Neuronal stem cell (in vitro differentiated cells): Measurements from ENCODE around the gene PLEKHH3.

Experiments
- DNase-seq: peaks from one replicate; pipeline ENCODE4 v3.0.0-alpha.2; 2013; ENCODE audit warnings: low spot score
- H2AFZ ChIP-seq: one replicate; pipeline ENCODE4 v1.6.1; 2013; ENCODE audit warnings: mild to moderate bottlenecking, low read length, inconsistent platforms
- H2AK5ac ChIP-seq: 2 replicates; pipeline ENCODE4 v1.6.1; 2013; ENCODE audit warnings: low read depth, mild to moderate bottlenecking, inconsistent platforms, low read length, moderate library complexity, mixed read lengths
- H2BK120ac ChIP-seq: 2 replicates; pipeline ENCODE4 v1.6.1; 2013; ENCODE audit warnings: low read depth, mild to moderate bottlenecking, inconsistent platforms, low read length, moderate library complexity, mixed read lengths
- H2BK12ac ChIP-seq: one replicate; pipeline ENCODE4 v1.6.1; 2013; ENCODE audit warnings: low read length, inconsistent platforms
- H2BK15ac ChIP-seq: 2 replicates; pipeline ENCODE4 v1.6.1; 2013; ENCODE audit warnings: mild to moderate bottlenecking, low read length, inconsistent platforms, mixed read lengths
- H2BK5ac ChIP-seq: one replicate; pipeline ENCODE4 v1.6.1; 2013; ENCODE audit warnings: inconsistent platforms, mild to moderate bottlenecking, low read length, moderate library complexity
- H3K14ac ChIP-seq: one replicate; pipeline ENCODE4 v1.6.1; 2013; ENCODE audit warnings: low read length, inconsistent platforms
- H3K18ac ChIP-seq: 2 replicates; pipeline ENCODE4 v1.6.1; 2013; ENCODE audit warnings: low read length, inconsistent platforms
- H3K23ac ChIP-seq: 2 replicates; pipeline ENCODE4 v1.6.1; 2013; ENCODE audit warnings: low read depth, mild to moderate bottlenecking, mixed read lengths, low read length, inconsistent platforms; ENCODE audit not compliant: poor library complexity
- H3K27ac ChIP-seq: replicated peaks from 3 replicates; pipeline ENCODE4 v1.5.1; 2013; ENCODE audit warnings: low read length, inconsistent platforms
- H3K27me3 ChIP-seq, 3 experiments: 2 replicates each; pipeline ENCODE4 v1.6.1; 2013; ENCODE audit warnings: low read length in 3 of 3, mild to moderate bottlenecking in 2 of 3, inconsistent platforms in 1 of 3, low read depth in 1 of 3, mixed read lengths in 1 of 3, moderate library complexity in 1 of 3; ENCODE audit not compliant: control insufficient read depth in 3 of 3, insufficient read depth in 3 of 3
- H3K36me3 ChIP-seq, 2 donors: replicated peaks in 1 of 2; 2 replicates each; pipeline ENCODE4 v1.6.1; 2013; ENCODE audit warnings: low read length in 2 of 2; ENCODE audit not compliant: control insufficient read depth in 2 of 2, insufficient read depth in 2 of 2
- H3K4ac ChIP-seq: 2 replicates; pipeline ENCODE4 v1.6.1; 2013; ENCODE audit warnings: inconsistent platforms, mild to moderate bottlenecking, low read length, moderate library complexity
- H3K4me1 ChIP-seq, 2 donors: 1 replicate in 1 of 2; 2 replicates in 1 of 2; pipeline ENCODE4 v1.6.1; 2013; ENCODE audit warnings: low read length in 2 of 2, low read depth in 1 of 2; ENCODE audit not compliant: control insufficient read depth in 2 of 2, insufficient read depth in 1 of 2
- H3K4me2 ChIP-seq: one replicate; pipeline ENCODE4 v1.6.1; 2013; ENCODE audit warnings: mild to moderate bottlenecking, low read length, inconsistent platforms; ENCODE audit not compliant: insufficient read depth, poor library complexity, severe bottlenecking
- H3K4me3 ChIP-seq, 2 donors: 2 replicates each; pipeline ENCODE4 v1.5.1; 2013; ENCODE audit warnings: low read length in 2 of 2, mild to moderate bottlenecking in 2 of 2, inconsistent platforms in 1 of 2, moderate library complexity in 1 of 2
- H3K79me1 ChIP-seq: one replicate; pipeline ENCODE4 v1.6.1; 2013; ENCODE audit warnings: low read depth, mild to moderate bottlenecking, inconsistent platforms, low read length, moderate library complexity
- H3K9ac ChIP-seq: one replicate; pipeline ENCODE4 v1.6.1; 2013; ENCODE audit warnings: mild to moderate bottlenecking, low read depth, low read length, inconsistent platforms; ENCODE audit not compliant: poor library complexity
- H3K9me3 ChIP-seq, 2 donors: replicated peaks in 1 of 2; 2 replicates each; pipeline versions ENCODE3 to v1.6.1; 2013; ENCODE audit warnings: low read length in 2 of 2, mild to moderate bottlenecking in 2 of 2, inconsistent platforms in 1 of 2, low read depth in 1 of 2, mixed read lengths in 1 of 2, moderate library complexity in 1 of 2; ENCODE audit not compliant: control insufficient read depth in 2 of 2, insufficient read depth in 1 of 2
- H4K8ac ChIP-seq: one replicate; pipeline ENCODE4 v1.6.1; 2013; ENCODE audit warnings: low read depth, mild to moderate bottlenecking, inconsistent platforms, low read length, moderate library complexity
- H4K91ac ChIP-seq: one replicate; pipeline ENCODE4 v1.6.1; 2013; ENCODE audit warnings: low read length, low read depth, mild to moderate bottlenecking, inconsistent platforms; ENCODE audit not compliant: poor library complexity
- WGBS, 2 donors: extraction: QIAGEN DNeasy Blood & Tissue Kit; methylation state at CpG; one replicate each; pipeline ENCODE4 v1.1.7; 2013; ENCODE audit warnings: missing lambda C conversion rate in 2 of 2, mixed read lengths in 1 of 2; ENCODE audit not compliant: insufficient read length in 2 of 2, insufficient replicate concordance in 1 of 2; ENCODE audit errors: extremely low coverage in 2 of 2; 5-methylcytosine and 5-hydroxymethylcytosine counted together

Gene PLEKHH3

DNA sequence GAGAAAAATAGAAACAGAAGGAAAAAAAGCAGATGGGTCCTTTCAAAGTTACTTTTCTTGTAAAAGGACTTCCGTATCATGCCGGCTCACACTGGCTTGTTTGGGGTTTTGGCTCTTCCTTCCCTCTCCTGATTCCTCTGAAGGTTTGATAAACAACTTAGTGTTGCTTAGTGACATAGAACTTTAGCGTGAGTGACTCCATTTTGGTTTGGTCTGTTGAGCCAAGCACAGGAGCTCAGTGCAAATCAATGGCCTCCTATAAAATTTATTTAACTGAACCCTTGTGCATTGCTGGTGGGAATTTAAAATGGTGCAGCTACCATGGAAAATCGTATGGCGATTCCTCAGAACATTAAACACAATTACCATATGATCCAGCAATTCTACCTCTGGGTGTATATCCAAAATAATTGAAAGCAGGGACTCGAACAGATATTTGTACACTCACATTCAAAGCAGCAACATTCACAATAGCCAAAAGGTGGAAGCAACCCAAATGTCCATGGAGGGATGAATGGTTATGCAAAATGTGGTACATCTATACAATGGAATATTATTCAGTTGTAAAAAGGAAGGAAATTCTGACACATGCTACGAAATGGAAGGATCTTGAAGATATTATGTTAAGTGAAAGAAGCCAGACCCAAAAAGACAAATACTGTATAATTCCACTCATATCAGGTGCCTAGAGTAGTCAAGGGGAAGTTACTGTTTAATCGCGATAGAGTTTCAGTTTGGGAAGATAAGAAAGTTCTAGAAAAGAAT lies 18.8 kb downstream of the PLEKHH3 start:
- H3K79me1 ChIP-seq, result no peaks in the 10 kb centered on the region
- H2BK15ac ChIP-seq, result no peak overlapping the region
- H2AFZ ChIP-seq, result no peak overlapping the region
- H3K27me3 ChIP-seq, result no peaks in the 10 kb centered on the region
- peaks cover 0 to 4% of the 10 kb centered on the region in 2 donors for H3K9me3 ChIP-seq
- H2BK12ac ChIP-seq, result no peak overlapping the region
- no peak for DNase-seq
- H3K23ac ChIP-seq, result no peak overlapping the region
- no peak overlapping the region for H3K14ac ChIP-seq
- H3K4ac ChIP-seq, result no peak overlapping the region
- peaks cover 3 to 7% of the 10 kb centered on the region in 2 donors for H3K4me1 ChIP-seq
- H3K18ac ChIP-seq, result no peak overlapping the region
- H4K8ac ChIP-seq, result no peak overlapping the region
- no peak overlapping the region for H3K4me3 ChIP-seq
- H2BK120ac ChIP-seq, result no peak overlapping the region
- H4K91ac ChIP-seq, result no peak overlapping the region
- no peak overlapping the region for H3K4me2 ChIP-seq
- H3K27ac ChIP-seq, result no peak overlapping the region
- no CpG with 5 or more reads among the region's 9 CpGs for WGBS, 2 donors
- no peak overlapping the region for H3K9ac ChIP-seq
- H2AK5ac ChIP-seq, result no peak overlapping the region
- no peak overlapping the region for H2BK5ac ChIP-seq
- H3K36me3 ChIP-seq, result peaks cover 2 to 20% of the 10 kb centered on the region in 2 donors

GRCh38 chr17:42655528-42655927 lies 21.3 kb downstream of the PLEKHH3 start:
- no peak overlapping the region for H3K9ac ChIP-seq
- DNase-seq, result no peak
- H3K27ac ChIP-seq, result no peak overlapping the region
- peak overlapping the region; percentile 77 for H4K8ac ChIP-seq
- H3K23ac ChIP-seq, result no peak overlapping the region
- H3K18ac ChIP-seq, result no peak overlapping the region
- no peak overlapping the region for H2AK5ac ChIP-seq
- H3K14ac ChIP-seq, result no peak overlapping the region
- no peak overlapping the region for H2BK12ac ChIP-seq
- H3K27me3 ChIP-seq, result no peaks in the 10 kb centered on the region
- H2AFZ ChIP-seq, result no peak overlapping the region
- no peak overlapping the region for H3K4me3 ChIP-seq
- H3K79me1 ChIP-seq, result no peaks in the 10 kb centered on the region
- H3K36me3 ChIP-seq, result no peaks in the 10 kb centered on the region
- H3K9me3 ChIP-seq, result peaks cover 0 to 4% of the 10 kb centered on the region in 2 donors
- H2BK15ac ChIP-seq, result no peak overlapping the region
- no peak overlapping the region for H3K4ac ChIP-seq
- no peak overlapping the region for H4K91ac ChIP-seq
- H3K4me1 ChIP-seq, result peaks cover 3 to 7% of the 10 kb centered on the region in 2 donors
- H2BK120ac ChIP-seq, result no peak overlapping the region
- no peak overlapping the region for H2BK5ac ChIP-seq
- H3K4me2 ChIP-seq, result no peak overlapping the region
- whole genome bisulfite sequencing, 2 donors, result no CpG with 5 or more reads among the region's 2 CpGs

DNA sequence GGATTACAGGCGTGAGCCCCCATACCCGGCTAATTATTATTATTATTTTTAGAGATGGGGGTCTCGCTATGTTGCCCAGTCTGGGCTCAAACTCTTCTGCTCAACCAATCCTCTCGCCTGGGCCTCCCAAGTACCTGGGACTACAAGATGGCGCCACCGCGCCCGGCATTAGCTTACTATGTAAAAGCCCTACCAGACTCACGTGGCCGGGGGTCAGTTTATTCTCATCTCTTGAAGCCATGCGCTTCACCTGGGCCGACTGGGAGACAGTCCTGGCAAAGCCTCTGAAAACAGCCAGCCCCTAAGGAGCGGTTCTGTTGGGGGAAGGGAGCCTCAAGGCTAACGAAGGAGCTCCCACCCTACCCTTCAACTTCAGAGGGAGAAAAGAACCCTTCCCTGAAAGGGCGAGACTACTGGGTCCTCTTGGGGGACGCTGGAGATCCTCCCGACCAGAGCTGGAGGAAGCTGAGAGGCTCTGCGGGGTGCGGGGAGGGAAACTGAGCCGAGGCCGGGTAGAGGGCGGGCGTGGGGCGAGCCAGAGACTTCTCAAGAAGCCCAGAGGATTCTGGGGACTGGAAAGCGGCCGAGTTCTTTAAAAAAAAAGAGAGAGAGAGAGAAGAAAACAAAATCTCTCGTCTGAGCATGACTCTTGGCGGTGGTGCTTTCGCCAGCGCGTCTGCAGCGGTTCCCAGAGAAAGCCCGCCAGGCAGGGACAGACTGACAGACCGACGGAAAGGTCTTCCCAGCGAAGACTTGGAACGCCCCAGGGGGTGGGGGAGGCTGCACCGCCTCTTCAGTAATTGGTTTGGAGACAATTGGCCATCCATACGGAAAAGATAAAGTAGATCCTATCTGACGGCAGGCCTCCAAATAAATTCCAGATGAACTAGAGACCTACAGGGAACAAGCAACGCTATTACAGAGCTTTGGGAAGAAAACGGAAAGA lies 23.3 kb downstream of the PLEKHH3 start:
- Histone ChIP-seq H2BK12ac (no peak overlapping the region), H3K4ac (no peak overlapping the region), H3K27ac (peak overlapping the region; percentile 54), H3K4me1 (peaks cover 0 to 5% of the 10 kb centered on the region in 2 donors), H2AFZ (peak overlapping the region; percentile 90), H4K8ac (peak overlapping the region; percentile 100), H3K4me2 (peak overlapping the region; percentile 65), H3K27me3 (no peaks in the 10 kb centered on the region), H2BK15ac (peak overlapping the region; percentile 85), H2BK120ac (no peak overlapping the region), H3K23ac (peak overlapping the region; percentile 55), H3K14ac (peak overlapping the region; percentile 8), H2BK5ac (peak overlapping the region; percentile 78), H3K18ac (peak overlapping the region; percentile 94), H3K9ac (no peak overlapping the region), H3K9me3 (peaks cover 0 to 4% of the 10 kb centered on the region in 2 donors), H4K91ac (no peak overlapping the region), H2AK5ac (no peak overlapping the region), H3K79me1 (no peaks in the 10 kb centered on the region), H3K4me3 (no peak overlapping the region), H3K36me3 (no peaks in the 10 kb centered on the region)
- DNase-seq, result no peak
- WGBS, 2 donors, result no CpG with 5 or more reads among the region's 42 CpGs

DNA sequence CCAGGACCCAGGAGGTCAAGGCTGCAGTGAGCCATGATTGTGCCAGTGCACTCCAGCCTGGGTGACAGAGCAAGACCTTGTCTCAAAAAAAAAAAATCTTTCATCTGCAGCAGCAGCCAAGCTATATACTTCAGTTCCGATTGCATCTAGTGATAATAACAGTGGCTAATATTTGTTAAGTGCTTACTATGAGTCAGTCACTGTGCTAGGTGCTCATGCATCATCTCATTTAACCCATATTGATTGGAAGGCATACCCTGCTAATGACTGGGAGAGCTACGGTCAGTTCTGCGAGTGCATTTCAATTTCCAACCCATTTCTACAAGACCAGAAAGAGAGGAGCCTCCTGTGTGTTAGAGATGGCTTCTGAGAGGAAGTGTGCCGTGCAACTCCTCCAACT lies 25.4 kb downstream of the PLEKHH3 start:
- H3K27ac ChIP-seq, result no peak overlapping the region
- H3K4me1 ChIP-seq, result peaks cover 0 to 5% of the 10 kb centered on the region in 2 donors
- no peak overlapping the region for H2BK12ac ChIP-seq
- no peak for DNase-seq
- no CpG with 5 or more reads among the region's 4 CpGs for WGBS, 2 donors
- no peak overlapping the region for H2AFZ ChIP-seq
- no peak overlapping the region for H2BK5ac ChIP-seq
- no peak overlapping the region for H2AK5ac ChIP-seq
- no peak overlapping the region for H3K4ac ChIP-seq
- no peak overlapping the region for H2BK120ac ChIP-seq
- no peaks in the 10 kb centered on the region for H3K79me1 ChIP-seq
- H3K9ac ChIP-seq, result no peak overlapping the region
- H4K91ac ChIP-seq, result no peak overlapping the region
- no peak overlapping the region for H2BK15ac ChIP-seq
- no peak overlapping the region for H3K4me3 ChIP-seq
- H3K27me3 ChIP-seq, result no peaks in the 10 kb centered on the region
- H3K36me3 ChIP-seq, result no peaks in the 10 kb centered on the region
- H3K18ac ChIP-seq, result no peak overlapping the region
- no peaks in the 10 kb centered on the region for H3K9me3 ChIP-seq
- no peak overlapping the region for H3K23ac ChIP-seq
- H4K8ac ChIP-seq, result no peak overlapping the region
- H3K4me2 ChIP-seq, result no peak overlapping the region
- no peak overlapping the region for H3K14ac ChIP-seq
